OCI-LY1 (cell line): ENCODE results near the gene ZNF610.
"Not testable (repeated sequence)": the region's sequence is repeated elsewhere in the genome, so short reads cannot be mapped to it uniquely, and the experiment has no call there.

Experiments used
- H2AFZ ChIP-seq: fragments of 200-600 bp; sonication (generic), shearing (Covaris generic); 2 replicates; pipeline ENCODE4 v1.6.0; 2014; ENCODE audit warnings: antibody characterized with exemption, mild to moderate bottlenecking, low read length
- H3F3A ChIP-seq: fragments of 200-600 bp; sonication (generic), shearing (Covaris generic); 2 replicates; pipeline ENCODE4 v1.6.0; 2014; ENCODE audit warnings: mild to moderate bottlenecking, antibody characterized with exemption, low read length, moderate library complexity; ENCODE audit not compliant: insufficient read depth
- H3K27ac ChIP-seq: fragments of 200-600 bp; sonication (generic); 2 replicates; pipeline ENCODE4 v1.5.1; 2014; ENCODE audit warnings: low read length, mixed run types, mild to moderate bottlenecking, low read depth; ENCODE audit not compliant: poor library complexity, severe bottlenecking
- H3K27me3 ChIP-seq: fragments of 200-600 bp; sonication (generic); 2 replicates; pipeline ENCODE4 v1.6.0; 2014; ENCODE audit warnings: antibody characterized with exemption, mild to moderate bottlenecking, low read length, moderate library complexity; ENCODE audit not compliant: insufficient read depth
- H3K36me3 ChIP-seq: fragments of 200-600 bp; sonication (generic); 2 replicates; pipeline ENCODE4 v1.6.1; 2014; ENCODE audit warnings: mild to moderate bottlenecking, antibody characterized with exemption, low read length, moderate library complexity, mixed read lengths; ENCODE audit not compliant: insufficient read depth
- H3K4me1 ChIP-seq: fragments of 200-600 bp; sonication (generic); 2 replicates; pipeline ENCODE4 v1.5.1; 2014; ENCODE audit warnings: mild to moderate bottlenecking, low read length, moderate library complexity; ENCODE audit not compliant: insufficient read depth, severe bottlenecking
- H3K4me2 ChIP-seq: fragments of 200-600 bp; sonication (generic), shearing (Covaris generic); 2 replicates; pipeline ENCODE4 v1.6.1; 2014; ENCODE audit warnings: low read length
- H3K4me3 ChIP-seq: fragments of 200-600 bp; sonication (generic); 2 replicates; pipeline ENCODE4 v1.5.1; 2014; ENCODE audit warnings: low read length, low read depth, mild to moderate bottlenecking, mixed read lengths; ENCODE audit not compliant: poor library complexity, severe bottlenecking
- H3K79me2 ChIP-seq: fragments of 200-600 bp; shearing (Covaris generic); 2 replicates; pipeline ENCODE4 v1.6.1; 2016; ENCODE audit warnings: mixed run types, low read length, mixed read lengths; ENCODE audit not compliant: insufficient read depth
- H3K9ac ChIP-seq: fragments of 200-600 bp; sonication (generic), shearing (Covaris generic); 2 replicates; pipeline ENCODE4 v1.6.1; 2014; ENCODE audit warnings: mild to moderate bottlenecking, low read length, mixed read lengths
- H3K9me2 ChIP-seq: fragments of 200-600 bp; sonication (generic), shearing (Covaris generic); 2 replicates; pipeline ENCODE4 v1.6.1; 2014; ENCODE audit warnings: low read depth, mild to moderate bottlenecking, low read length, mixed read lengths
- H3K9me3 ChIP-seq: fragments of 200-600 bp; shearing (Covaris generic); 2 replicates; pipeline ENCODE4 v1.6.1; 2014; ENCODE audit warnings: low read length, mixed read lengths
- H4K20me1 ChIP-seq: fragments of 200-600 bp; sonication (generic), shearing (Covaris generic); 2 replicates; pipeline ENCODE4 v1.6.0; 2016; ENCODE audit warnings: mild to moderate bottlenecking, low read length; ENCODE audit not compliant: insufficient read depth
- CTCF ChIP-seq: fragments of 200-600 bp; sonication (generic), shearing (Covaris generic); IDR thresholded peaks from 2 replicates; pipeline ENCODE4 v1.5.1; 2017; ENCODE audit warnings: mild to moderate bottlenecking, antibody characterized with exemption, low read length, moderate library complexity, mixed read lengths
- EZH2 ChIP-seq: fragments of 200-600 bp; sonication (generic), shearing (Covaris generic); IDR thresholded peaks from 2 replicates; pipeline ENCODE4 v1.8.0; 2017; ENCODE audit warnings: borderline replicate concordance, mixed run types, mild to moderate bottlenecking, antibody characterized with exemption, low read length, moderate library complexity, mixed read lengths

The ZNF610 gene

GRCh38 chr19:52336791-52337381 is 843 bp downstream of the ZNF610 start:
- no peak overlapping the region for H2AFZ ChIP-seq

GRCh38 chr19:52339022-52339421 is 3.0 kb downstream of the ZNF610 start:
- not testable (repeated sequence) for H4K20me1 ChIP-seq, H3K79me2 ChIP-seq, H3K27me3 ChIP-seq, H2AFZ ChIP-seq, H3K4me3 ChIP-seq, H3K9me2 ChIP-seq, H3K36me3 ChIP-seq, H3F3A ChIP-seq, H3K9ac ChIP-seq, H3K4me1 ChIP-seq, H3K27ac ChIP-seq, H3K9me3 ChIP-seq, H3K4me2 ChIP-seq

More at GRCh38 chr19:52336791-52337381, 843 bp downstream of the ZNF610 start:
- Histone ChIP-seq H3K9ac (no peak overlapping the region), H3K79me2 (no peaks in the 10 kb centered on the region), H3K27me3 (no peaks in the 10 kb centered on the region), H3F3A (no peaks in the 10 kb centered on the region), H3K9me3 (peaks cover 5% of the 10 kb centered on the region; the same call in 1 of the 2 replicates), H3K27ac (no peak overlapping the region), H3K4me1 (no peaks in the 10 kb centered on the region), H3K4me3 (no peak overlapping the region), H4K20me1 (no peaks in the 10 kb centered on the region), H3K36me3 (no peaks in the 10 kb centered on the region), H3K4me2 (no peak overlapping the region), H3K9me2 (no peaks in the 10 kb centered on the region)
- TF ChIP-seq CTCF (no peak), EZH2 (no peak)

- Histone ChIP-seq H3K79me2 (no peaks in the 10 kb centered on the region), H3K27ac (no peak overlapping the region), H3K27me3 (no peaks in the 10 kb centered on the region), H2AFZ (no peak overlapping the region), H3K9ac (no peak overlapping the region), H3K4me1 (no peaks in the 10 kb centered on the region), H3K4me3 (no peak overlapping the region), H4K20me1 (no peaks in the 10 kb centered on the region), H3K36me3 (no peaks in the 10 kb centered on the region), H3K4me2 (no peak overlapping the region), H3K9me2 (no peaks in the 10 kb centered on the region), H3F3A (no peaks in the 10 kb centered on the region), H3K9me3 (no peaks in the 10 kb centered on the region)
- peak; percentile 70 for TF ChIP-seq CTCF
- TF ChIP-seq EZH2 = no peak
These were observed 7.5 kb downstream of the ZNF610 start for GRCh38 chr19:52343548-52343947.

- H3K79me2 ChIP-seq = no peaks in the 10 kb centered on the region
- no peaks in the 10 kb centered on the region for H3K9me2 ChIP-seq
- H3K27ac ChIP-seq = no peak overlapping the region
- TF ChIP-seq CTCF = no peak
- TF ChIP-seq EZH2 = no peak
- no peak overlapping the region for H3K9ac ChIP-seq
- H4K20me1 ChIP-seq = no peaks in the 10 kb centered on the region
- no peaks in the 10 kb centered on the region for H3K36me3 ChIP-seq
- no peaks in the 10 kb centered on the region for H3F3A ChIP-seq
- no peak overlapping the region for H3K4me2 ChIP-seq
- H3K4me3 ChIP-seq = no peak overlapping the region
- no peaks in the 10 kb centered on the region for H3K9me3 ChIP-seq
- H2AFZ ChIP-seq = no peak overlapping the region
- H3K4me1 ChIP-seq = no peaks in the 10 kb centered on the region
- H3K27me3 ChIP-seq = no peaks in the 10 kb centered on the region
These were observed 9.1 kb downstream of the ZNF610 start for GRCh38 chr19:52345162-52345561.
